SK-N-SH (cell line): ENCODE data around the gene INSM2. TPM values are rescaled to one million over a fixed set of nuclear protein-coding genes. Genes with fewer than 3 reads are reported as not detected.

Source experiments
- CTCF ChIA-PET: fragments of 300-600, 350-600 bp; formaldehyde crosslinking; extraction: SDS; loops from one replicate; lab custom pipeline; 2021; lab: Yijun Ruan, JAX
- POLR2A ChIA-PET: fragments of 350-600 bp; sonication (Branson Sonifier 250); formaldehyde crosslinking; extraction: SDS; loops from one replicate; lab custom pipeline; 2020; ENCODE audit warnings: antibody characterized with exemption, inconsistent platforms; lab: Yijun Ruan, JAX
- DNase-seq: peaks from one replicate; pipeline ENCODE4 v3.0.0; 2012
- H2AFZ ChIP-seq: fragments of 200-600 bp; sonication (generic); 2 replicates; pipeline ENCODE4 v1.8.1; 2016; ENCODE audit warnings: antibody characterized with exemption, mild to moderate bottlenecking, low read depth
- H3F3A ChIP-seq: fragments of 200-600 bp; sonication (generic); replicated peaks from 2 replicates; pipeline ENCODE3; 2016; ENCODE audit warnings: antibody characterized with exemption, mild to moderate bottlenecking; ENCODE audit not compliant: insufficient read depth
- H3K27ac ChIP-seq, 2 experiments: fragments of 200-500 bp in 1 of 2; fragments of 200-600 bp in 1 of 2; sonication (Bioruptor generic) in 1 of 2; sonication (generic), shearing (Covaris generic) in 1 of 2; 2 replicates each; pipeline versions ENCODE4 v1.5.1 to v1.6.1; 2014 to 2016; ENCODE audit warnings: low read depth in 2 of 2, inconsistent platforms in 1 of 2, low read length in 1 of 2, mild to moderate bottlenecking in 1 of 2, mixed read lengths in 1 of 2
- H3K27me3 ChIP-seq: fragments of 200-600 bp; sonication (generic), shearing (Covaris generic); 2 replicates; pipeline ENCODE4 v1.6.1; 2016; ENCODE audit warnings: mixed run types; ENCODE audit not compliant: insufficient read depth
- H3K36me3 ChIP-seq, 2 experiments: fragments of 200-500 bp in 1 of 2; fragments of 200-600 bp in 1 of 2; sonication (Bioruptor generic) in 1 of 2; sonication (generic) in 1 of 2; replicated peaks in 1 of 2; 2 replicates each; pipeline versions ENCODE3 to v1.5.1; 2014 to 2016; ENCODE audit warnings: low read length in 1 of 2, mild to moderate bottlenecking in 1 of 2; ENCODE audit not compliant: insufficient read depth in 2 of 2, control insufficient read depth in 1 of 2
- H3K4me1 ChIP-seq, 2 experiments: fragments of 200-500 bp in 1 of 2; fragments of 200-600 bp in 1 of 2; sonication (Bioruptor generic) in 1 of 2; sonication (generic), shearing (Covaris generic) in 1 of 2; 2 replicates each; pipeline versions ENCODE4 v1.5.1 to v1.6.1; 2014 to 2016; ENCODE audit warnings: low read depth in 1 of 2, low read length in 1 of 2, mixed run types in 1 of 2; ENCODE audit not compliant: insufficient read depth in 2 of 2, control insufficient read depth in 1 of 2
- H3K4me2 ChIP-seq: fragments of 200-600 bp; sonication (generic), shearing (Covaris generic); 2 replicates; pipeline ENCODE4 v1.6.1; 2017; ENCODE audit warnings: mixed run types
- H3K4me3 ChIP-seq, 2 experiments: fragments of 200-500 bp in 1 of 2; fragments of 200-600 bp in 1 of 2; sonication (Bioruptor generic) in 1 of 2; sonication (generic), shearing (Covaris generic) in 1 of 2; 2 replicates each; pipeline versions ENCODE4 v1.5.1 to v1.8.1; 2014 to 2016; ENCODE audit warnings: low read depth in 2 of 2, inconsistent platforms in 1 of 2, low read length in 1 of 2, mild to moderate bottlenecking in 1 of 2, mixed read lengths in 1 of 2, moderate library complexity in 1 of 2
- H3K79me2 ChIP-seq: fragments of 200-600 bp; sonication (generic); 2 replicates; pipeline ENCODE4 v1.8.1; 2017; ENCODE audit warnings: mild to moderate bottlenecking; ENCODE audit not compliant: insufficient read depth
- H3K9ac ChIP-seq: fragments of 200-600 bp; sonication (generic); 2 replicates; pipeline ENCODE4 v1.6.1; 2017; ENCODE audit warnings: mixed run types
- H3K9me2 ChIP-seq: fragments of 200-600 bp; sonication (generic); 2 replicates; pipeline ENCODE4 v1.6.1; 2017; ENCODE audit warnings: mixed run types
- H3K9me3 ChIP-seq: fragments of 200-600 bp; sonication (generic); 2 replicates; pipeline ENCODE4 v1.6.1; 2017; ENCODE audit warnings: mixed run types, mild to moderate bottlenecking, moderate library complexity
- H4K20me1 ChIP-seq: fragments of 200-600 bp; sonication (generic); 2 replicates; pipeline ENCODE4 v1.6.1; 2017; ENCODE audit warnings: mild to moderate bottlenecking, mixed run types; ENCODE audit not compliant: insufficient read depth
- CHD2 ChIP-seq: fragments of 150-350 bp; IDR thresholded peaks from 2 replicates; pipeline ENCODE4 v1.6.1; 2018; ENCODE audit warnings: low read length; ENCODE audit not compliant: partially characterized antibody
- CTCF ChIP-seq: fragments of 200-600 bp; sonication (generic); IDR thresholded peaks from 2 replicates; pipeline ENCODE4 v1.6.1; 2017; ENCODE audit warnings: antibody characterized with exemption, mild to moderate bottlenecking, moderate library complexity
- EP300 ChIP-seq, 2 experiments: IDR thresholded peaks; 2 replicates each; pipeline versions ENCODE4 v1.4.0 to v1.6.1; 2012; ENCODE audit warnings: borderline replicate concordance in 1 of 2, low read depth in 1 of 2, low read length in 1 of 2
- FOSL2 ChIP-seq: IDR thresholded peaks from 2 replicates; pipeline ENCODE4 v1.4.0; 2012; ENCODE audit warnings: low read depth, mild to moderate bottlenecking, moderate library complexity, borderline replicate concordance
- FOXJ3 ChIP-seq: sonication (generic); formaldehyde crosslinking; IDR thresholded peaks from 2 replicates; pipeline ENCODE4 v1.5.1; 2020; ENCODE audit warnings: mild to moderate bottlenecking, missing genetic modification reagents
- GABPA ChIP-seq: IDR thresholded peaks from 2 replicates; pipeline ENCODE4 v1.4.0; 2012; ENCODE audit warnings: low read depth, mild to moderate bottlenecking
- GATA2 ChIP-seq: sonication (generic); formaldehyde crosslinking; IDR thresholded peaks from 2 replicates; pipeline ENCODE4 v1.5.0; 2020; ENCODE audit warnings: mild to moderate bottlenecking, missing genetic modification reagents
- IRF3 ChIP-seq: fragments of 150-350 bp; IDR thresholded peaks from 2 replicates; pipeline ENCODE4 v1.6.1; 2016; ENCODE audit warnings: mild to moderate bottlenecking, low read depth, low read length
- JUND ChIP-seq: IDR thresholded peaks from 2 replicates; pipeline ENCODE4 v1.4.0; 2012
- MEF2A ChIP-seq: IDR thresholded peaks from 2 replicates; pipeline ENCODE4 v1.4.0; 2012; ENCODE audit warnings: low read depth, borderline replicate concordance
- MXI1 ChIP-seq: IDR thresholded peaks from 2 replicates; pipeline ENCODE4 v1.6.1; 2012; ENCODE audit warnings: mild to moderate bottlenecking, low read depth, low read length, improper control_type of control experiment
- NRF1 ChIP-seq: IDR thresholded peaks from 2 replicates; pipeline ENCODE4 v1.6.1; 2012; ENCODE audit warnings: low read depth, mild to moderate bottlenecking, low read length
- POLR2AphosphoS5 ChIP-seq: IDR thresholded peaks from 2 replicates; pipeline ENCODE4 v1.6.1; 2012; ENCODE audit warnings: low read depth, low read length
- RFX5 ChIP-seq: IDR thresholded peaks from 2 replicates; pipeline ENCODE4 v1.6.1; 2012; ENCODE audit warnings: mild to moderate bottlenecking, improper control_type of control experiment, low read length
- RXRA ChIP-seq: IDR thresholded peaks from 2 replicates; pipeline ENCODE4 v1.4.0; 2012; ENCODE audit warnings: low read depth, mild to moderate bottlenecking, borderline replicate concordance
- TAF1 ChIP-seq: IDR thresholded peaks from 2 replicates; pipeline ENCODE4 v1.6.1; 2012; ENCODE audit warnings: low read depth, mild to moderate bottlenecking, low read length, moderate library complexity, borderline replicate concordance
- TCF12 ChIP-seq: IDR thresholded peaks from 2 replicates; pipeline ENCODE4 v1.4.0; 2012
- TEAD4 ChIP-seq: IDR thresholded peaks from 2 replicates; pipeline ENCODE4 v1.4.0; 2012; ENCODE audit warnings: mild to moderate bottlenecking, borderline replicate concordance; ENCODE audit not compliant: insufficient read depth
- USF1 ChIP-seq: IDR thresholded peaks from 2 replicates; pipeline ENCODE4 v1.4.0; 2012; ENCODE audit warnings: low read depth, borderline replicate concordance
- USF2 ChIP-seq: fragments of 150-350 bp; IDR thresholded peaks from 2 replicates; pipeline ENCODE4 v1.6.1; 2017; ENCODE audit warnings: antibody characterized with exemption, low read length, low read depth, borderline replicate concordance
- YY1 ChIP-seq: IDR thresholded peaks from 2 replicates; pipeline ENCODE4 v1.4.0; 2012; ENCODE audit warnings: low read depth, mild to moderate bottlenecking
- WGBS: methylation state at CpG from one replicate; pipeline ENCODE4 v1.1.6; 2017; ENCODE audit warnings: low lambda C conversion rate; 5-methylcytosine and 5-hydroxymethylcytosine counted together
- polyA plus RNA-seq, 3 experiments: library from polyadenylated mRNA; depleted of rRNA; stranded (reverse); fragments of >200 nt; gene quantifications; 2 replicates each; pipeline ENCODE4 v1.2.3, GENCODE V29; 2012
- TF ChIP-seq, protein P1 (sequence below): IDR thresholded peaks from 2 replicates; pipeline ENCODE4 v1.4.0; 2012; ENCODE audit warnings: low read depth, borderline replicate concordance
- TF ChIP-seq, protein P2 (sequence below): IDR thresholded peaks from 2 replicates; pipeline ENCODE4 v1.4.0; 2012; ENCODE audit warnings: low read depth

Gene INSM2, protein sequence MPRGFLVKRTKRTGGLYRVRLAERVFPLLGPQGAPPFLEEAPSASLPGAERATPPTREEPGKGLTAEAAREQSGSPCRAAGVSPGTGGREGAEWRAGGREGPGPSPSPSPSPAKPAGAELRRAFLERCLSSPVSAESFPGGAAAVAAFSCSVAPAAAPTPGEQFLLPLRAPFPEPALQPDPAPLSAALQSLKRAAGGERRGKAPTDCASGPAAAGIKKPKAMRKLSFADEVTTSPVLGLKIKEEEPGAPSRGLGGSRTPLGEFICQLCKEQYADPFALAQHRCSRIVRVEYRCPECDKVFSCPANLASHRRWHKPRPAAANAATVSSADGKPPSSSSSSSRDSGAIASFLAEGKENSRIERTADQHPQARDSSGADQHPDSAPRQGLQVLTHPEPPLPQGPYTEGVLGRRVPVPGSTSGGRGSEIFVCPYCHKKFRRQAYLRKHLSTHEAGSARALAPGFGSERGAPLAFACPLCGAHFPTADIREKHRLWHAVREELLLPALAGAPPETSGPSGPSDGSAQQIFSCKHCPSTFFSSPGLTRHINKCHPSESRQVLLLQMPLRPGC
- 0.15 and 0.67 TPM in 2 replicates for polyA plus RNA-seq (2012; rRNA removed)
- 0.57 and 0.81 TPM in 2 replicates for polyA plus RNA-seq (2012; cell fraction: cytosol; rRNA removed)
- polyA plus RNA-seq (2012; cell fraction: nucleus; rRNA removed): 0.41 and 0.69 TPM in 2 replicates

GRCh38 chr14:35533357-35534207, at the start of gene INSM2:
INSM2 (plus strand) TSS chr14:35534164; CDS start chr14:35534253, 89 bp downstream.
- H3K4me3 ChIP-seq: peak within 1 kb of the TSS; percentile 66 to 75
- H3K27ac ChIP-seq: peak within 1 kb of the TSS in 1 of 2 experiments; percentile 90; a peak in 2 of 4 replicates
- H2AFZ ChIP-seq: peak within 1 kb of the TSS; percentile 82
- H3K4me1 ChIP-seq: no peaks in the 10 kb centered on the region; a peak in 2 of 4 replicates
- no peaks in the 10 kb centered on the region for H3K79me2 ChIP-seq
- CTCF ChIA-PET: interaction anchor here (1.0 to 2.4 kb wide), 14 partner anchors 10 to 393 kb away, joined by 3 to 10 read pairs (median 4); no protein-coding TSS in a partner anchor
- H4K20me1 ChIP-seq: peaks cover 4% of the 10 kb centered on the region
- H3K36me3 ChIP-seq: peaks cover 0 to 3% of the 10 kb centered on the region in 2 experiments
- H3K9ac ChIP-seq: no peak within 1 kb of the TSS
- peaks cover 27% of the 10 kb centered on the region for H3K27me3 ChIP-seq
- no peaks in the 10 kb centered on the region for H3F3A ChIP-seq
- H3K4me2 ChIP-seq: peak within 1 kb of the TSS; percentile 96
- POLR2A ChIA-PET: interaction anchor here (0.6 to 3.9 kb wide), 28 partner anchors 9 to 654 kb away, joined by 3 to 37 read pairs (median 4); partner anchors contain the start of genes NFKBIA, PPP2R3C, PRORP and PSMA6
- DNase-seq: peak; percentile 96
- H3K9me2 ChIP-seq: no peaks in the 10 kb centered on the region; the same call in 1 of the 2 replicates
- no peaks in the 10 kb centered on the region for H3K9me3 ChIP-seq
- under 1% methylated on average over 38 of the region's 100 CpGs for WGBS
- TF ChIP-seq, protein P1, sequence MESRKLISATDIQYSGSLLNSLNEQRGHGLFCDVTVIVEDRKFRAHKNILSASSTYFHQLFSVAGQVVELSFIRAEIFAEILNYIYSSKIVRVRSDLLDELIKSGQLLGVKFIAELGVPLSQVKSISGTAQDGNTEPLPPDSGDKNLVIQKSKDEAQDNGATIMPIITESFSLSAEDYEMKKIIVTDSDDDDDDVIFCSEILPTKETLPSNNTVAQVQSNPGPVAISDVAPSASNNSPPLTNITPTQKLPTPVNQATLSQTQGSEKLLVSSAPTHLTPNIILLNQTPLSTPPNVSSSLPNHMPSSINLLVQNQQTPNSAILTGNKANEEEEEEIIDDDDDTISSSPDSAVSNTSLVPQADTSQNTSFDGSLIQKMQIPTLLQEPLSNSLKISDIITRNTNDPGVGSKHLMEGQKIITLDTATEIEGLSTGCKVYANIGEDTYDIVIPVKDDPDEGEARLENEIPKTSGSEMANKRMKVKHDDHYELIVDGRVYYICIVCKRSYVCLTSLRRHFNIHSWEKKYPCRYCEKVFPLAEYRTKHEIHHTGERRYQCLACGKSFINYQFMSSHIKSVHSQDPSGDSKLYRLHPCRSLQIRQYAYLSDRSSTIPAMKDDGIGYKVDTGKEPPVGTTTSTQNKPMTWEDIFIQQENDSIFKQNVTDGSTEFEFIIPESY: no peak
- TF ChIP-seq TEAD4: no peak
- no peak for TF ChIP-seq GABPA
- TF ChIP-seq RFX5: no peak
- TF ChIP-seq FOSL2: no peak
- TF ChIP-seq, protein P2, sequence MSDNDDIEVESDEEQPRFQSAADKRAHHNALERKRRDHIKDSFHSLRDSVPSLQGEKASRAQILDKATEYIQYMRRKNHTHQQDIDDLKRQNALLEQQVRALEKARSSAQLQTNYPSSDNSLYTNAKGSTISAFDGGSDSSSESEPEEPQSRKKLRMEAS: no peak
- TF ChIP-seq NRF1: peak; percentile 47; the same call in 1 of the 2 replicates
- TF ChIP-seq IRF3: no peak
- TF ChIP-seq FOXJ3 (CRISPR knock-in tag): no peak
- TF ChIP-seq TAF1: no peak
- TF ChIP-seq RXRA: no peak
- no peak for TF ChIP-seq MEF2A
- no peak for TF ChIP-seq EP300 (IDR thresholded peaks at IDR 0.05; ENCODE audit: borderline replicate concordance in 1 of 2, low read depth in 1 of 2, low read length in 1 of 2)
- no peak for TF ChIP-seq CTCF
- TF ChIP-seq USF2: no peak
- no peak for TF ChIP-seq YY1
- TF ChIP-seq MXI1: peak; percentile 81
- TF ChIP-seq TCF12: no peak
- no peak for TF ChIP-seq USF1
- TF ChIP-seq JUND: no peak
- no peak; the same call in 1 of the 2 replicates for TF ChIP-seq POLR2AphosphoS5
- no peak for TF ChIP-seq GATA2 (CRISPR knock-in tag)
- TF ChIP-seq CHD2: peak; percentile 42
